Keratinocyte (primary cell): Measurements from ENCODE around the gene SUPT6H. TPM values are rescaled to one million over a fixed set of nuclear protein-coding genes. Genes with fewer than 3 reads are reported as not detected.
"Not testable (repeated sequence)": the region's sequence is repeated elsewhere in the genome, so short reads cannot be mapped to it uniquely, and the experiment has no call there.

ENCODE experiments used
- DNase-seq: peaks from one replicate; pipeline ENCODE4 v3.0.0-alpha.2; 2011; ENCODE audit warnings: low read depth, missing footprints, low spot score
- FAIRE-seq: peaks from 2 replicates; lab custom pipeline; 2011; peaks lifted over from hg19 to GRCh38; lab: Jason Lieb, UNC
- H2AFZ ChIP-seq: 2 replicates; pipeline ENCODE4 v1.6.0; 2012; ENCODE audit warnings: low read length, control low read depth, inconsistent platforms; ENCODE audit not compliant: control insufficient read depth
- H3K27ac ChIP-seq: 2 replicates; pipeline ENCODE4 v1.5.1; 2011; ENCODE audit warnings: low read length; ENCODE audit not compliant: control insufficient read depth, insufficient read depth
- H3K27me3 ChIP-seq: 3 replicates; pipeline ENCODE4 v1.6.0; 2011; ENCODE audit warnings: low read length; ENCODE audit not compliant: control insufficient read depth, insufficient read depth; ENCODE audit errors: extremely low read depth
- H3K36me3 ChIP-seq, 2 experiments: 2 replicates in 1 of 2; 3 replicates in 1 of 2; pipeline ENCODE4 v1.5.1; 2011; ENCODE audit warnings: low read length in 2 of 2, mild to moderate bottlenecking in 1 of 2; ENCODE audit not compliant: control insufficient read depth in 2 of 2, insufficient read depth in 2 of 2; ENCODE audit errors: extremely low read depth in 1 of 2
- H3K4me1 ChIP-seq: 3 replicates; pipeline ENCODE4 v1.5.1; 2011; ENCODE audit warnings: low read length; ENCODE audit not compliant: control insufficient read depth, insufficient read depth; ENCODE audit errors: extremely low read depth
- H3K4me2 ChIP-seq: 3 replicates; pipeline ENCODE4 v1.6.0; 2011; ENCODE audit warnings: low read depth, low read length; ENCODE audit not compliant: control insufficient read depth, insufficient read depth; ENCODE audit errors: extremely low read depth
- H3K4me3 ChIP-seq, 3 experiments: fragments of 200-600 bp in 1 of 3; sonication (generic) in 1 of 3; 2 replicates in 2 of 3; 3 replicates in 1 of 3; pipeline ENCODE4 v1.5.1; 2011 to 2016; ENCODE audit warnings: low read length in 3 of 3, mild to moderate bottlenecking in 3 of 3, control low read depth in 2 of 3, inconsistent platforms in 1 of 3, low read depth in 1 of 3, mixed read lengths in 1 of 3, mixed run types in 1 of 3, moderate library complexity in 1 of 3; ENCODE audit not compliant: control insufficient read depth in 2 of 3, insufficient read depth in 2 of 3; ENCODE audit errors: extremely low read depth in 1 of 3
- H3K79me2 ChIP-seq: 2 replicates; pipeline ENCODE4 v1.6.0; 2012; ENCODE audit warnings: low read length; ENCODE audit not compliant: control insufficient read depth, insufficient read depth
- H3K9ac ChIP-seq: 3 replicates; pipeline ENCODE4 v1.6.0; 2011; ENCODE audit warnings: low read length; ENCODE audit not compliant: control insufficient read depth, insufficient read depth; ENCODE audit errors: extremely low read depth
- H3K9me1 ChIP-seq: 3 replicates; pipeline ENCODE4 v1.6.0; 2011; ENCODE audit warnings: low read length; ENCODE audit not compliant: control insufficient read depth, insufficient read depth; ENCODE audit errors: extremely low read depth
- H3K9me3 ChIP-seq: 2 replicates; pipeline ENCODE4 v1.5.1; 2012; ENCODE audit warnings: low read depth, low read length; ENCODE audit not compliant: control insufficient read depth
- H4K20me1 ChIP-seq: 3 replicates; pipeline ENCODE4 v1.6.0; 2011; ENCODE audit warnings: low read length; ENCODE audit not compliant: control insufficient read depth, insufficient read depth; ENCODE audit errors: extremely low read depth
- EZH2 ChIP-seq: IDR thresholded peaks from one replicate; pipeline ENCODE4 v1.6.1; 2012; ENCODE audit warnings: inconsistent platforms, mild to moderate bottlenecking, low read length, moderate library complexity
- dilution Hi-C: fragments of 300-500 bp; cut with MboI; formaldehyde crosslinking; loops from one replicate; pipeline ENCODE4 v1.7.0; 2020; ENCODE audit warnings: low sequenced_read_pairs; ENCODE audit not compliant: extremely low pct_ligation_motif_present
- polyA plus RNA-seq, 5 experiments: library from polyadenylated mRNA; depleted of rRNA in 3 of 5; stranded (reverse) in 3 of 5; stranded (forward) in 1 of 5; unstranded in 1 of 5; fragments of >200 nt; gene quantifications; 1 replicate in 1 of 5; 2 replicates in 3 of 5; 3 replicates in 1 of 5; pipeline versions ENCODE4 v1.2.1 to v1.2.3, GENCODE V29; 2011 to 2012; ENCODE audit warnings: missing spikeins in 2 of 5, low read depth in 1 of 5, low replicate concordance in 1 of 5
- TF ChIP-seq, protein P1 (sequence below), 3 experiments: IDR thresholded peaks in 1 of 3; conservative IDR thresholded peaks in 1 of 3; optimal IDR thresholded peaks in 1 of 3; 2 replicates in 2 of 3; 3 replicates in 1 of 3; pipeline versions ENCODE3 to v1.5.1; 2011; ENCODE audit warnings: low read length in 3 of 3, mild to moderate bottlenecking in 3 of 3, moderate library complexity in 2 of 3, control low read depth in 1 of 3, inconsistent platforms in 1 of 3; ENCODE audit not compliant: insufficient read depth in 2 of 3; ENCODE audit errors: extremely low read depth in 1 of 3

SUPT6H gene
- polyA plus RNA-seq, 1 donor (not counting 4 experiments of a cell fraction or from before 2014, with no cell fraction given): 32.1 TPM

DNA sequence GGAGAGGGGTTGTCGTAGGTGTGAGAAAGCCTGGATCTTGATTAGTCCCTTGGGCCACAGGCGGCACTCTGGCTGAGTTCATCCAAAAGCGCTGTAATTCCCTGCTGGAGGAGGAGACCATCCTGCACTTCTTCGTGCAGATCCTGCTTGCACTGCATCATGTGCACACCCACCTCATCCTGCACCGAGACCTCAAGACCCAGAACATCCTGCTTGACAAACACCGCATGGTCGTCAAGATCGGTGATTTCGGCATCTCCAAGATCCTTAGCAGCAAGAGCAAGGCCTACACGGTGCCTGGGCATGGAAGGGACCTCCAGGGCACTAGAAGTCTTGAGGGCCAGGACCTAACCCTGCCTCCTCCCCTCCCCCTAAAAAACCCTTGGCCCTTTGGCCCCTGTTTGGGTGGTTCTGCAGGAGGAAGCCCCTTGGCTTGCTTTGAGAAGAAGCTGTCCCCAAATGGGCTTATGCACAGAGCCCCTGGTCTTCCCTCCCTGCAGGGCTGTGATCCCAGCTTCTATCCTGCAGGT, 72.8 kb downstream of the SUPT6H start:
- no peak for FAIRE-seq

DNA sequence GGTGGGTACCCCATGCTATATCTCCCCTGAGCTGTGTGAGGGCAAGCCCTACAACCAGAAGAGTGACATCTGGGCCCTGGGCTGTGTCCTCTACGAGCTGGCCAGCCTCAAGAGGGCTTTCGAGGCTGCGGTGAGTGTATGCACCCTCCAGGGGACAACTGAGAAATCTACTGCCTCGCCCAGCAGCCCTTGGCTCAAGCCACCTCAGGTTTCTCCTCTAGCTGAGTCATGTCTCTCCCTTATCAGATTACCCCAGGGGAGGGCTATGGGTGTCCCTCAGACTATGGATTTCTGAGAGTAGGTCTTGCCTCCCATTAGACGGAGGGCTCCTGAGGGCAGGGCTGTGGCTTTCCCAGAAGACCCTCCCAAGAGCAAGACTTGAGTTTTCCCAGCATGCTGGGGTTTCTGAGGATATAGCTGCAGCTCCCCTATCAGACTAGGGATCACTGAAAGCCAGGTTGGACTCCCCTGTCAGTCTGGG, 73.3 kb downstream of the SUPT6H start:
- FAIRE-seq: no peak
- H3K79me2 ChIP-seq: no peaks in the 10 kb centered on the region
- no peaks in the 10 kb centered on the region for H3K27me3 ChIP-seq
- no peak overlapping the region for H2AFZ ChIP-seq
- dilution Hi-C loops: no loop called here
- no peak overlapping the region for H3K9ac ChIP-seq
- no peak overlapping the region for H3K4me2 ChIP-seq
- no peaks in the 10 kb centered on the region for H3K9me1 ChIP-seq
- DNase-seq: no peak
- no peak overlapping the region for H3K4me3 ChIP-seq
- H3K27ac ChIP-seq: no peak overlapping the region
- H3K9me3 ChIP-seq: peaks cover 2% of the 10 kb centered on the region
- H3K4me1 ChIP-seq: peaks cover 8% of the 10 kb centered on the region
- no peak for TF ChIP-seq EZH2
- TF ChIP-seq, protein P1, sequence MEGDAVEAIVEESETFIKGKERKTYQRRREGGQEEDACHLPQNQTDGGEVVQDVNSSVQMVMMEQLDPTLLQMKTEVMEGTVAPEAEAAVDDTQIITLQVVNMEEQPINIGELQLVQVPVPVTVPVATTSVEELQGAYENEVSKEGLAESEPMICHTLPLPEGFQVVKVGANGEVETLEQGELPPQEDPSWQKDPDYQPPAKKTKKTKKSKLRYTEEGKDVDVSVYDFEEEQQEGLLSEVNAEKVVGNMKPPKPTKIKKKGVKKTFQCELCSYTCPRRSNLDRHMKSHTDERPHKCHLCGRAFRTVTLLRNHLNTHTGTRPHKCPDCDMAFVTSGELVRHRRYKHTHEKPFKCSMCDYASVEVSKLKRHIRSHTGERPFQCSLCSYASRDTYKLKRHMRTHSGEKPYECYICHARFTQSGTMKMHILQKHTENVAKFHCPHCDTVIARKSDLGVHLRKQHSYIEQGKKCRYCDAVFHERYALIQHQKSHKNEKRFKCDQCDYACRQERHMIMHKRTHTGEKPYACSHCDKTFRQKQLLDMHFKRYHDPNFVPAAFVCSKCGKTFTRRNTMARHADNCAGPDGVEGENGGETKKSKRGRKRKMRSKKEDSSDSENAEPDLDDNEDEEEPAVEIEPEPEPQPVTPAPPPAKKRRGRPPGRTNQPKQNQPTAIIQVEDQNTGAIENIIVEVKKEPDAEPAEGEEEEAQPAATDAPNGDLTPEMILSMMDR (optimal IDR thresholded peaks at IDR 0.05 in 1 of 3, IDR thresholded peaks at IDR 0.05 in 1 of 3, conservative IDR thresholded peaks at IDR 0.05 in 1 of 3; ENCODE audit: extremely low read depth in 1 of 3, insufficient read depth in 2 of 3, low read length in 3 of 3): peak in 1 of 3 experiments; percentile 8
- H3K36me3 ChIP-seq: peaks cover 0 to 2% of the 10 kb centered on the region in 2 experiments
- H4K20me1 ChIP-seq: no peaks in the 10 kb centered on the region

More for the DNA sequence above, 72.8 kb downstream of the SUPT6H start:
- Histone ChIP-seq H3K9me1 (no peaks in the 10 kb centered on the region), H4K20me1 (no peaks in the 10 kb centered on the region), H3K27me3 (no peaks in the 10 kb centered on the region), H3K27ac (no peak overlapping the region), H3K4me1 (peaks cover 8% of the 10 kb centered on the region), H3K9ac (no peak overlapping the region), H3K4me3 (no peak overlapping the region), H3K4me2 (no peak overlapping the region), H2AFZ (no peak overlapping the region), H3K79me2 (no peaks in the 10 kb centered on the region), H3K36me3 (peaks cover 0 to 2% of the 10 kb centered on the region in 2 experiments), H3K9me3 (peaks cover 2% of the 10 kb centered on the region)
- TF ChIP-seq EZH2: no peak
- TF ChIP-seq, protein P1 (optimal IDR thresholded peaks at IDR 0.05 in 1 of 3, IDR thresholded peaks at IDR 0.05 in 1 of 3, conservative IDR thresholded peaks at IDR 0.05 in 1 of 3; ENCODE audit: extremely low read depth in 1 of 3, insufficient read depth in 2 of 3, low read length in 3 of 3): no peak
- DNase-seq: no peak
- dilution Hi-C loops: no loop called here

DNA sequence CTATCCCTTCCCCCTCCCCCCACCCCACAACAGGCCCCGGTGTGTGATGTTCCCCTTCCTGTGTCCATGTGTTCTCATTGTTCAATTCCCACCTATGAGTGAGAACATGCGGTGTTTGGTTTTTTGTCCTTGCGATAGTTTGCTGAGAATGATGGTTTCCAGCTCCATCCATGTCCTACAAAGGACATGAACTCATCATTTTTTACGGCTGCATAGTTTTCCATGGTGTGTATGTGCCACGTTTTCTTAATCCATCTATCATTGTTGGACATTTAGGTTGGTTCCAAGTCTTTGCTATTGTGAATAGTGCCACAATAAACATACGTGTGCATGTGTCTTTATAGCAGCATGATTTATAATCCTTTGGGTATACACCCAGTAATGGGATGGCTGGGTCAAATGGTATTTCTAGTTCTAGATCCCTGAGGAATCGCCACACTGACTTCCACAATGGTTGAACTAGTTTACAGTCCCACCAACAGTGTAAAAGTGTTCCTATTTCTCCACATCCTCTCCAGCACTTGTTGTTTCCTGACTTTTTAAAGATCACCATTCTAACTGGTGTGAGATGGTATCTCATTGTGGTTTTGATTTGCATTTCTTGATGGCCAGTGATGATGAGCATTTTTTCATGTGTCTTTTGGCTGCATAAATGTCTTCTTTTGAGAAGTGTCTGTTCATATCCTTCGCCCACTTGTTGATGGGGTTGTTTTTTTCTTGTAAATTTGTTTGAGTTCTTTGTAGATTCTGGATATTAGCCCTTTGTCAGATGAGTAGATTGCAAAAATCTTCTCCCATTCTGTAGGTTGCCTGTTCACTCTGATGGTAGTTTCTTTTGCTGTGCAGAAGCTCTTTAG, 74.1 kb downstream of the SUPT6H start:
- FAIRE-seq, DNase-seq, dilution Hi-C loops, H3K4me3 ChIP-seq, H3K9me1 ChIP-seq, H3K79me2 ChIP-seq, H4K20me1 ChIP-seq, H3K4me2 ChIP-seq, H2AFZ ChIP-seq, H3K36me3 ChIP-seq, H3K27ac ChIP-seq, H3K27me3 ChIP-seq, H3K9ac ChIP-seq, H3K4me1 ChIP-seq: not testable (repeated sequence)
- peaks cover 10% of the 10 kb centered on the region for H3K9me3 ChIP-seq
